K562 (cell line): ENCODE data around the gene DYNC1H1. TPM values are rescaled to one million over a fixed set of nuclear protein-coding genes. Genes with fewer than 3 reads are reported as not detected.

Experiments
- EHMT2 ChIP-seq: fragments of 450-650 bp; IDR thresholded peaks from 2 replicates; pipeline ENCODE4 v1.6.1; 2018; ENCODE audit warnings: antibody characterized with exemption
- NR4A1 ChIP-seq, 2 experiments: fragments of 250-450 bp in 1 of 2; fragments of 450-650 bp in 1 of 2; sonication (Bioruptor Pico) in 1 of 2; IDR thresholded peaks; 2 replicates each; pipeline versions ENCODE4 v1.4.0 to v1.6.1; 2016 to 2020; ENCODE audit warnings: mild to moderate bottlenecking in 2 of 2, missing compliant biosample characterization in 1 of 2, missing genetic modification characterization in 1 of 2, moderate library complexity in 1 of 2
- PYGO2 ChIP-seq: fragments of 450-650 bp; IDR thresholded peaks from 2 replicates; pipeline ENCODE4 v1.6.1; 2016; ENCODE audit warnings: mild to moderate bottlenecking, missing genetic modification characterization, moderate library complexity, missing compliant biosample characterization
- RAD21 ChIP-seq, 2 experiments: fragments of 250-450 bp in 1 of 2; fragments of 450-650 bp in 1 of 2; sonication (Bioruptor Pico) in 1 of 2; formaldehyde crosslinking in 1 of 2; IDR thresholded peaks in 1 of 2; conservative IDR thresholded peaks in 1 of 2; 2 replicates each; pipeline versions ENCODE4 v1.4.0 to v1.8.0; 2020 to 2022; ENCODE audit warnings: mild to moderate bottlenecking in 2 of 2, moderate library complexity in 1 of 2
- SRSF1 ChIP-seq: fragments of 200-400 bp; formaldehyde crosslinking; IDR thresholded peaks from 2 replicates; pipeline ENCODE4 v1.6.1; 2017; ENCODE audit warnings: mild to moderate bottlenecking, low read depth, low read length, moderate library complexity
- TEAD2 ChIP-seq: fragments of 450-650 bp; IDR thresholded peaks from 2 replicates; pipeline ENCODE4 v1.6.1; 2016; ENCODE audit warnings: missing genetic modification characterization, control low read depth, missing compliant biosample characterization
- TRIM28 ChIP-seq: fragments of 450-650 bp; IDR thresholded peaks from 2 replicates; pipeline ENCODE4 v1.6.1; 2017
- ZBTB40 ChIP-seq, 2 experiments: fragments of 450-650 bp in 1 of 2; sonication (generic) in 1 of 2; formaldehyde crosslinking in 1 of 2; IDR thresholded peaks; 2 replicates each; pipeline versions ENCODE4 v1.7.1 to v1.9.0; 2016 to 2022; ENCODE audit warnings: inconsistent platforms in 1 of 2, mild to moderate bottlenecking in 1 of 2, missing genetic modification reagents in 1 of 2
- polyA plus RNA-seq, 8 experiments: library from polyadenylated mRNA; depleted of rRNA in 4 of 8; stranded (reverse) in 5 of 8; unstranded in 3 of 8; fragments of >200 nt; fragmentation: Nextera tagmentation in 2 of 8; fragmentation: Illumina TruSeq in 1 of 8; extraction: Ambion mirVana in 2 of 8; extraction: Trizol in 1 of 8; gene quantifications; 2 replicates each; pipeline versions ENCODE4 v1.2.1 to v1.2.3, GENCODE V29; 2011 to 2014; ENCODE audit warnings: inconsistent platforms in 1 of 8, missing spikeins in 1 of 8
- total RNA-seq, 7 experiments: library from RNA; depleted of rRNA in 6 of 7; stranded (reverse); fragments of >200 nt in 6 of 7; fragmentation: Illumina TruSeq in 2 of 7; extraction: Trizol in 2 of 7; gene quantifications; 2 replicates each; pipeline versions ENCODE4 v1.2.1 to v1.2.3, GENCODE V29; 2011 to 2021; ENCODE audit warnings: low replicate concordance in 1 of 7
- TF ChIP-seq, protein P1 (sequence below): sonication (generic); formaldehyde crosslinking; IDR thresholded peaks from 2 replicates; pipeline ENCODE4 v1.8.0; 2023; ENCODE audit warnings: missing genetic modification reagents, mild to moderate bottlenecking, borderline replicate concordance

The DYNC1H1 gene
- total and polyA plus RNA-seq, 9 of the 15 experiments (the other 6 are each of a cell fraction or from before 2014, with no cell fraction given) = 31.9 to 335 (median 115) TPM

DNA sequence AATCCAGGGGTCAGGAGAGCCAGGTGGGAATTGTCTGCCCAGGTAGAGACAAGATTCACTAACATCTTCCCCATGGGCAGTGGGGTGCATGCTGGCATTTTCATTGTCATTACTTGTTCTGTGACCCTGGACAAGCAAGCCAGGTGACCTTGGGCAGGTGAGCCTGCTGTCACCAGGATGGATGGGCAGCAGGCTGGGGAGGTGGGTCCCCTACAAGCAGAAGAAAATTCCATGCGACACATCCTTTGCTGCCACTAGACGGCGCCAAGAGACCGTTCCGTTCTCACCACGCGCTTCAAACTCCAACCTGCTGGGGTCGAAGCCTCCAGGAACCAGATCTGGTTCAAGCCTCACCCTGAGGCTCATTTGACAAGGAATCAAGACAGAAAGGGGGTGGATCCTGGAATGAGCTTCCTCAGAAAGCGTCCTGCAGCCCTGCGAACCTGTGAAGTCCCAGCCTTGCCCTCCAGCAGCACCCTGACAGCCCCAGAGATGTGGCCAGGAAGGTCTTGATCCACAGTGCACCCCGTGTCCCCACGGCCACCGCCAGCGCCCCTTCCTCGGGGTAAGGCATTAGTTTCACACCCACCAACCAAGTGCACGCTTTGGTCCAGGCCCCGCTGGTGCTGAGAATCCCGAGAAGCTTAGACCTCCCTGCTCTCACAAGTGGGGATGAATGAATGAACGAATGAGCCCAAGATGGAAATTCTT lies 3.2 kb upstream of the DYNC1H1 start (continued):
- TF ChIP-seq, protein P1, sequence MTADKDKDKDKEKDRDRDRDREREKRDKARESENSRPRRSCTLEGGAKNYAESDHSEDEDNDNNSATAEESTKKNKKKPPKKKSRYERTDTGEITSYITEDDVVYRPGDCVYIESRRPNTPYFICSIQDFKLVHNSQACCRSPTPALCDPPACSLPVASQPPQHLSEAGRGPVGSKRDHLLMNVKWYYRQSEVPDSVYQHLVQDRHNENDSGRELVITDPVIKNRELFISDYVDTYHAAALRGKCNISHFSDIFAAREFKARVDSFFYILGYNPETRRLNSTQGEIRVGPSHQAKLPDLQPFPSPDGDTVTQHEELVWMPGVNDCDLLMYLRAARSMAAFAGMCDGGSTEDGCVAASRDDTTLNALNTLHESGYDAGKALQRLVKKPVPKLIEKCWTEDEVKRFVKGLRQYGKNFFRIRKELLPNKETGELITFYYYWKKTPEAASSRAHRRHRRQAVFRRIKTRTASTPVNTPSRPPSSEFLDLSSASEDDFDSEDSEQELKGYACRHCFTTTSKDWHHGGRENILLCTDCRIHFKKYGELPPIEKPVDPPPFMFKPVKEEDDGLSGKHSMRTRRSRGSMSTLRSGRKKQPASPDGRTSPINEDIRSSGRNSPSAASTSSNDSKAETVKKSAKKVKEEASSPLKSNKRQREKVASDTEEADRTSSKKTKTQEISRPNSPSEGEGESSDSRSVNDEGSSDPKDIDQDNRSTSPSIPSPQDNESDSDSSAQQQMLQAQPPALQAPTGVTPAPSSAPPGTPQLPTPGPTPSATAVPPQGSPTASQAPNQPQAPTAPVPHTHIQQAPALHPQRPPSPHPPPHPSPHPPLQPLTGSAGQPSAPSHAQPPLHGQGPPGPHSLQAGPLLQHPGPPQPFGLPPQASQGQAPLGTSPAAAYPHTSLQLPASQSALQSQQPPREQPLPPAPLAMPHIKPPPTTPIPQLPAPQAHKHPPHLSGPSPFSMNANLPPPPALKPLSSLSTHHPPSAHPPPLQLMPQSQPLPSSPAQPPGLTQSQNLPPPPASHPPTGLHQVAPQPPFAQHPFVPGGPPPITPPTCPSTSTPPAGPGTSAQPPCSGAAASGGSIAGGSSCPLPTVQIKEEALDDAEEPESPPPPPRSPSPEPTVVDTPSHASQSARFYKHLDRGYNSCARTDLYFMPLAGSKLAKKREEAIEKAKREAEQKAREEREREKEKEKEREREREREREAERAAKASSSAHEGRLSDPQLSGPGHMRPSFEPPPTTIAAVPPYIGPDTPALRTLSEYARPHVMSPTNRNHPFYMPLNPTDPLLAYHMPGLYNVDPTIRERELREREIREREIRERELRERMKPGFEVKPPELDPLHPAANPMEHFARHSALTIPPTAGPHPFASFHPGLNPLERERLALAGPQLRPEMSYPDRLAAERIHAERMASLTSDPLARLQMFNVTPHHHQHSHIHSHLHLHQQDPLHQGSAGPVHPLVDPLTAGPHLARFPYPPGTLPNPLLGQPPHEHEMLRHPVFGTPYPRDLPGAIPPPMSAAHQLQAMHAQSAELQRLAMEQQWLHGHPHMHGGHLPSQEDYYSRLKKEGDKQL = no peak
- no peak for TF ChIP-seq TRIM28
- no peak for TF ChIP-seq ZBTB40 (IDR thresholded peaks at IDR 0.05)
- TF ChIP-seq ZBTB40 (CRISPR knock-in tag; IDR thresholded peaks at IDR 0.05) = no peak
- no peak for TF ChIP-seq EHMT2
- TF ChIP-seq TEAD2 = 0 out of 2 replicates have a peak, but pooled peaks have one; percentile 17
- TF ChIP-seq RAD21 (CRISPR knock-in tag; conservative IDR thresholded peaks at IDR 0.05 in 1 of 2, IDR thresholded peaks at IDR 0.05 in 1 of 2) = peak; percentile 59 to 79
- no peak for TF ChIP-seq PYGO2
- TF ChIP-seq NR4A1 (CRISPR knock-in tag; IDR thresholded peaks at IDR 0.05) = no peak
- no peak for TF ChIP-seq NR4A1 (tag; IDR thresholded peaks at IDR 0.05)
- TF ChIP-seq SRSF1 = no peak
